PFSK-1 (cell line): ENCODE measurements around the gene FAM171A2.

ENCODE experiments used
- FOXP2 ChIP-seq: optimal IDR thresholded peaks from 2 replicates; pipeline ENCODE3; 2011; ENCODE audit warnings: borderline replicate concordance, control low read depth, inconsistent platforms; ENCODE audit not compliant: insufficient read depth; ENCODE audit errors: extremely low read length, extremely low read depth
- POLR2AphosphoS5 ChIP-seq: IDR thresholded peaks from 2 replicates; pipeline ENCODE4 v1.6.1; 2012; ENCODE audit warnings: low read depth, mild to moderate bottlenecking, control low read depth, low read length, moderate library complexity
- SIN3A ChIP-seq: IDR thresholded peaks from 2 replicates; pipeline ENCODE4 v1.6.1; 2012; ENCODE audit warnings: mild to moderate bottlenecking, low read length, moderate library complexity, borderline replicate concordance; ENCODE audit not compliant: insufficient read depth
- TAF1 ChIP-seq: IDR thresholded peaks from 2 replicates; pipeline ENCODE4 v1.6.1; 2012; ENCODE audit warnings: low read length, control low read depth, borderline replicate concordance; ENCODE audit not compliant: insufficient read depth
- TF ChIP-seq, protein P1 (sequence below), 2 experiments: IDR thresholded peaks; 2 replicates each; pipeline versions ENCODE4 v1.6.1 to v1.8.0; 2011 to 2012; ENCODE audit warnings: low read depth in 2 of 2, low read length in 2 of 2, control low read depth in 1 of 2, inconsistent platforms in 1 of 2, mild to moderate bottlenecking in 1 of 2, moderate library complexity in 1 of 2; ENCODE audit not compliant: insufficient read depth in 1 of 2

DNA sequence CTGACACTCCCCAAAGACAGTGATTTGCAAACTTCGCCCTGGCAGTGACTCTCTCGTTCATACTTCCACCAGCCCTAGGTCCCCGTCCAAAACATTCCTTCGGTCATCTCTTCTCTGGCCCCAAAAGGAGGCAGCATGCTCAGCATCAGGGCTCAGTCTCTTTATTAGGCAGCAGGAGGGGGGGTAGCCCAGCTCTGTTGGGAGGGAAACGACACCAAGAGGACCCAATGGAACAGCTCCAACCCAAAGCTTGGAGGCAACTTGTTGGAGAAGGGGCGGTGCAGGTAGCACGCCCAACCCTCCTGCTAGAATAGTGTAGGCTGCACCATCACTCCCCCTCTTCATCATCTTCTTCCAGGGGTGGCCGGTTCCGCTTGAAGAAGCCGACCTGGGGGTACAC lies 8.4 kb upstream of the FAM171A2 start:
- TF ChIP-seq, protein P1, sequence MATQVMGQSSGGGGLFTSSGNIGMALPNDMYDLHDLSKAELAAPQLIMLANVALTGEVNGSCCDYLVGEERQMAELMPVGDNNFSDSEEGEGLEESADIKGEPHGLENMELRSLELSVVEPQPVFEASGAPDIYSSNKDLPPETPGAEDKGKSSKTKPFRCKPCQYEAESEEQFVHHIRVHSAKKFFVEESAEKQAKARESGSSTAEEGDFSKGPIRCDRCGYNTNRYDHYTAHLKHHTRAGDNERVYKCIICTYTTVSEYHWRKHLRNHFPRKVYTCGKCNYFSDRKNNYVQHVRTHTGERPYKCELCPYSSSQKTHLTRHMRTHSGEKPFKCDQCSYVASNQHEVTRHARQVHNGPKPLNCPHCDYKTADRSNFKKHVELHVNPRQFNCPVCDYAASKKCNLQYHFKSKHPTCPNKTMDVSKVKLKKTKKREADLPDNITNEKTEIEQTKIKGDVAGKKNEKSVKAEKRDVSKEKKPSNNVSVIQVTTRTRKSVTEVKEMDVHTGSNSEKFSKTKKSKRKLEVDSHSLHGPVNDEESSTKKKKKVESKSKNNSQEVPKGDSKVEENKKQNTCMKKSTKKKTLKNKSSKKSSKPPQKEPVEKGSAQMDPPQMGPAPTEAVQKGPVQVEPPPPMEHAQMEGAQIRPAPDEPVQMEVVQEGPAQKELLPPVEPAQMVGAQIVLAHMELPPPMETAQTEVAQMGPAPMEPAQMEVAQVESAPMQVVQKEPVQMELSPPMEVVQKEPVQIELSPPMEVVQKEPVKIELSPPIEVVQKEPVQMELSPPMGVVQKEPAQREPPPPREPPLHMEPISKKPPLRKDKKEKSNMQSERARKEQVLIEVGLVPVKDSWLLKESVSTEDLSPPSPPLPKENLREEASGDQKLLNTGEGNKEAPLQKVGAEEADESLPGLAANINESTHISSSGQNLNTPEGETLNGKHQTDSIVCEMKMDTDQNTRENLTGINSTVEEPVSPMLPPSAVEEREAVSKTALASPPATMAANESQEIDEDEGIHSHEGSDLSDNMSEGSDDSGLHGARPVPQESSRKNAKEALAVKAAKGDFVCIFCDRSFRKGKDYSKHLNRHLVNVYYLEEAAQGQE (IDR thresholded peaks at IDR 0.05; ENCODE audit: insufficient read depth in 1 of 2, low read depth in 2 of 2, low read length in 2 of 2): no peak
- TF ChIP-seq FOXP2: no peak
- TF ChIP-seq POLR2AphosphoS5: no peak
- TF ChIP-seq TAF1: no peak
- no peak for TF ChIP-seq SIN3A
